Measurements from ENCODE around the gene EMILIN1. TPM values are rescaled to one million over a fixed set of nuclear protein-coding genes. Genes with fewer than 3 reads are reported as not detected.
"Not testable (repeated sequence)": the region's sequence is repeated elsewhere in the genome, so short reads cannot be mapped to it uniquely, and the experiment has no call there.

The EMILIN1 gene
- total RNA-seq, 2 experiments from 2014 or later, result 0.61 to 0.63 TPM

GRCh38 chr2:27100036-27100435, 21.6 kb downstream of the EMILIN1 start:
- no peak for TF ChIP-seq CTCF (IDR thresholded peaks at IDR 0.05)
- ChIA-PET CTCF (interaction anchor here (0.9 to 3.2 kb wide), 11 partner anchors 12 to 202 kb away, joined by 3 to 21 read pairs (median 4); no protein-coding TSS in a partner anchor), POLR2A (no interaction called here)
- no peaks in the 10 kb centered on the region for H3K4me1 Mint-ChIP-seq (ENCODE audit: low read depth)
- H3K27me3 Mint-ChIP-seq, result peaks cover 3% of the 10 kb centered on the region
- H3K27ac Mint-ChIP-seq, result no peak overlapping the region
- H3K9me3 Mint-ChIP-seq, result no peaks in the 10 kb centered on the region
- ATAC-seq (no peak), DNase-seq (no peak)
- intact Hi-C loops (cut with micrococcal nuclease), result no loop called here
- H3K36me3 Mint-ChIP-seq (ENCODE audit: low read depth), result no peaks in the 10 kb centered on the region
- no peak overlapping the region for H3K4me3 Mint-ChIP-seq

DNA sequence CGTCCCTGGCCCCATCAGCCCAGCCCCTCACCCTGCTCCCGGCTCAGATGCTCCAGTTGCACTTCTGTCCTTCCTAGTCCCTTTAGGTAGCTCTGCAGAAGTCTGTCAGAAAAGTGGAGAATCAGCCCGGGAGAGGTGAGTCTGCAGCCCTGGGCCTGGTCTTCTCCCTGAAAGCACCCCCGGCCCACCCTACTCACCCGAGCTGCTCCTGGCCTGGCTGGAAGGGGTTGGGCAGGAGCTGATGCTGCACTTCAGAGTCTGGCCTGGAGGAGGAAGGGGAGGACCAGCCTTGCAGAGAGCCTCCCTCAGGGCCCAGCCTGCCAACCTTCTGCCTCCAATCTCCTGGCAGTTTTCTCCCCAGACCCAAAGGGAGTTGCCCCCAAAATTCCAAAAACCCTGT, 23.9 kb downstream of the EMILIN1 start:
- Mint-ChIP-seq H3K36me3 (ENCODE audit: low read depth) (no peaks in the 10 kb centered on the region), H3K4me1 (ENCODE audit: low read depth) (no peaks in the 10 kb centered on the region), H3K4me3 (no peak overlapping the region), H3K27ac (no peak overlapping the region), H3K9me3 (no peaks in the 10 kb centered on the region), H3K27me3 (peaks cover 5% of the 10 kb centered on the region)
- intact Hi-C loops (cut with micrococcal nuclease), result no loop called here
- TF ChIP-seq CTCF (IDR thresholded peaks at IDR 0.05), result no peak
- POLR2A ChIA-PET, result interaction anchor here (1.0 to 1.5 kb wide), 3 partner anchors 31 to 44 kb away, joined by 3 to 4 read pairs (median 3); partner anchors contain the start of genes OST4 and PREB
- CTCF ChIA-PET, result interaction anchor here (1.0 to 1.5 kb wide), 3 partner anchors 30 to 201 kb away, joined by 3 to 5 read pairs (median 3); no protein-coding TSS in a partner anchor
- ATAC-seq (no peak), DNase-seq (no peak)

DNA sequence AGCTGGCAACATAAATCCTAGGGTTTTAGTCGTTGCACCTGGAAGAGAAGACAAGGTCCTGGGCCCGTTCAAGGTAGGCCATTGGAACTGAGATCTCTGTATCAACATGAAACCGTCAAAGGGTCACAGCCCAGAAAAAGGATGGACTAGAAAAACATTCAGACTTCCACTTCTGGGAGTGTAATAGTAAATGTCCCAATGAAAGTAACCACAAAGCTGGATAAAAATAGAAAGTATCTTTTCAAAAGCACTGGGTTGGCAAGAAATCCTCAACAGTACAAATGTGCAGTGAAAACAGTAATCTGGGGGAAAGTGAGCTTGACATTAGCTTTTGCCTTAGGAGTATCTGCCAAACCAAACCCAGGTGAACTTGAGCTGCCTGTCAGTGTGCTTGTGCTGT, 27.6 kb downstream of the EMILIN1 start:
- H3K4me3 Mint-ChIP-seq, result no peak overlapping the region

GRCh38 chr2:27108221-27108620, 29.8 kb downstream of the EMILIN1 start:
- H3K4me3 Mint-ChIP-seq, result no peak overlapping the region
- ATAC-seq (no peak), DNase-seq (no peak)
- no peaks in the 10 kb centered on the region for H3K4me1 Mint-ChIP-seq (ENCODE audit: low read depth)
- ChIA-PET CTCF (interaction anchor here (0.9 to 1.3 kb wide), 3 partner anchors 10 to 61 kb away, joined by 3 to 5 read pairs (median 4); no protein-coding TSS in a partner anchor), POLR2A (interaction anchor here (0.6 kb wide), 1 partner anchor 28 kb away, joined by 3 read pairs; no protein-coding TSS in a partner anchor)
- intact Hi-C loops (cut with micrococcal nuclease), result no loop called here
- H3K27ac Mint-ChIP-seq, result no peak overlapping the region
- peaks cover 8% of the 10 kb centered on the region for H3K27me3 Mint-ChIP-seq
- H3K36me3 Mint-ChIP-seq (ENCODE audit: low read depth), result no peaks in the 10 kb centered on the region
- no peak for TF ChIP-seq CTCF (IDR thresholded peaks at IDR 0.05)
- no peaks in the 10 kb centered on the region for H3K9me3 Mint-ChIP-seq

More for the DNA sequence above, 27.6 kb downstream of the EMILIN1 start:
- intact Hi-C loops (cut with micrococcal nuclease), result no loop called here
- TF ChIP-seq CTCF (IDR thresholded peaks at IDR 0.05), result no peak
- DNase-seq, result no peak
- Mint-ChIP-seq H3K27ac (no peak overlapping the region), H3K9me3 (no peaks in the 10 kb centered on the region), H3K27me3 (peaks cover 8% of the 10 kb centered on the region), H3K36me3 (ENCODE audit: low read depth) (no peaks in the 10 kb centered on the region), H3K4me1 (ENCODE audit: low read depth) (no peaks in the 10 kb centered on the region)
- ChIA-PET CTCF (interaction anchor here (1.5 to 2.1 kb wide), 3 partner anchors 86 to 197 kb away, joined by 4 to 5 read pairs (median 4); no protein-coding TSS in a partner anchor), POLR2A (no interaction called here)
- ATAC-seq, result no peak

DNA sequence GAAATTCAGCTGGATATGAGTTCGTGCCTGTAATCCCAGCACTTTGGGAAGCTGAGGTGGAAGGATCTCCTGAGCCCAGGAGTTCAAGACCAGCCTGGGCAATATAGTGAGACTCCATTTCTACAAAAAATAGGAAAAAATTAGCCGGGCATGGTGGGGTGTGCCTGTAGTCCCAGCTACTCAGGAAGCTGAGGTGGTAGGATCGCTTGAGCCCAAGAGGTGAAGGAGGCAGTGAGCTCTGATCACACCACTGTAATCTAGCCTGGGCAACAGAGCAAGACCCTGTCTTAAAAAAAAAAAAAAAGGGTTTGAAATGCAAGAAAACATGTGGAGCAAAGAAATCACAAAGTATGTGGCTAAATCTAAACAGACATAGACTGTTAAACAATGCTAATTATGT, 30.7 kb downstream of the EMILIN1 start:
- ATAC-seq (no peak), DNase-seq (no peak)
- intact Hi-C loops (cut with micrococcal nuclease), result no loop called here
- POLR2A ChIA-PET, result interaction anchor here (0.6 to 1.1 kb wide), 2 partner anchors 25 to 29 kb away, joined by 3 read pairs; partner anchors contain the start of gene PREB
- Mint-ChIP-seq H3K36me3 (ENCODE audit: low read depth) (no peaks in the 10 kb centered on the region), H3K27ac (no peak overlapping the region), H3K9me3 (no peaks in the 10 kb centered on the region), H3K27me3 (peaks cover 5% of the 10 kb centered on the region), H3K4me1 (ENCODE audit: low read depth) (no peaks in the 10 kb centered on the region), H3K4me3 (no peak overlapping the region)
- no peak for TF ChIP-seq CTCF (IDR thresholded peaks at IDR 0.05)
- CTCF ChIA-PET, result interaction anchor here (0.9 to 2.7 kb wide), 5 partner anchors 10 to 194 kb away, joined by 3 to 9 read pairs (median 4); no protein-coding TSS in a partner anchor

DNA sequence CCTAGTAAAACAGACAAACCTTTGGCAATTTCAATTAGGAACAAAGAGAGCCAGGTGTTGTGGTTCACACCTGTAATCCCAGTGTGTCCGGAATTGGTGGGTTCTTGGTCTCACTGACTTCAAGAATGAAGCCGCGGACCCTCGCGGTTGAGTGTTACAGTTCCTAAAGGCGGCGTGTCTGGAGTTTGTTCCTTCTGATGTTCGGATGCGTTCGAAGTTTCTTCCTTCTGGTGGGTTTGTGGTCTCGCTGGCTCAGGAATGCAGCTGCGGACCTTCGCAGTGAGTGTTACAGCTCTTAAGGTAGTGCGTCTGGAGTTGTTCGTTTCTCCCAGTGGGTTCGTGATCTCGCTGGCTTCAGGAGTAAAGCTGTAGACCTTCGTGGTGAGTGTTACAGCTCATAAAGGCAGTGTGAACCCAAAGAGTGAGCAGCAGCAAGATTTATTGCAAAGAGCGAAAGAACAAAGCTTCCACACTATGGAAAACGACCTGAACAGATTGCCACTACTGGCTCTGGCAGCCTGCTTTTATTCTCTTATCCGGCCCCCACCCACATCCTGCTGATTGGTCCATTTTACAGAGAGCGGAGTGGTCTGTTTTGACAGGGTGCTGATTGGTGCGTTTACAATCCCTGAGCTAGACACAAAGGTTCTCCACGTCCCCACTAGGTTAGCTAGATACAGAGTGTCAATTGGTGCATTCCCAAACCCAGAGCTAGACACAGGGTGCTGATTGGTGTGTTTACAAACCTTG, 32.4 kb downstream of the EMILIN1 start:
- H3K27ac Mint-ChIP-seq; H3K27me3 Mint-ChIP-seq; DNase-seq; H3K36me3 Mint-ChIP-seq (ENCODE audit: low read depth); H3K4me1 Mint-ChIP-seq (ENCODE audit: low read depth); intact Hi-C loops (cut with micrococcal nuclease); H3K4me3 Mint-ChIP-seq; H3K9me3 Mint-ChIP-seq; ATAC-seq: not testable (repeated sequence)
- CTCF ChIA-PET, result interaction anchor here (1.1 to 2.7 kb wide), 3 partner anchors 11 to 192 kb away, joined by 3 to 14 read pairs (median 9); no protein-coding TSS in a partner anchor
- POLR2A ChIA-PET, result interaction anchor here (1.0 kb wide), 1 partner anchor 13 kb away, joined by 3 read pairs; the partner anchor contains the start of gene ABHD1

Data from activated CD8-positive, alpha-beta T cell treated with anti-CD3 and anti-CD28 coated beads for 36 hours (primary cell).